Heart left ventricle (tissue), 13 donors: ENCODE results near the gene OAT.

ENCODE experiments used
- POLR2A ChIP-seq, 2 donors: fragments of 450-650 bp; IDR thresholded peaks; one replicate each; pipeline ENCODE4 v1.6.1; 2017; ENCODE audit warnings: antibody characterized with exemption in 2 of 2, mild to moderate bottlenecking in 2 of 2, moderate library complexity in 2 of 2
- TF ChIP-seq, protein P1 (sequence below), 12 donors: fragments of 200-600 bp; sonication (generic) in 4 of 12; IDR thresholded peaks; one replicate each; pipeline versions ENCODE4 v1.5.0 to v1.8.0; 2018 to 2022; ENCODE audit warnings: antibody characterized with exemption in 12 of 12, mild to moderate bottlenecking in 5 of 12
- donor health status: ischemic (EF 13 %, LVEDD 7.1; RV severe dilation, severe dysfunction).
- donor health status: DM: no; HTN: yes; CAD: no.
- donor health status: DM: no; HTN: no; CAD: no.
- donor health status: ischemic (EF 25% LVEDD 6.9; RV normal size, moderate dysfunction).
- donor health status: ischemic (EF 25% LVEDD 5.7; RV mildly dilated, moderate dysfunction).
- donor health status: ischemic (EF 35%, LVEDD 5.7; RV mildly dilated, moderate dysfunction).
- donor health status: nonischemic (EF 11% LVEDD 7.7; RV severe dilation, severe dysfunction).
- donor health status: DM: yes; HTN: yes; CAD: no.
- donor health status: PGD.
- donor health status: ischemic (EF 29% LVEDD 5.4; RV normal size, mild dysfunction).
- donor health status: nonischemic (EF 23%, LVEDD 6.1; RV moderate dilation, normal function).

DNA sequence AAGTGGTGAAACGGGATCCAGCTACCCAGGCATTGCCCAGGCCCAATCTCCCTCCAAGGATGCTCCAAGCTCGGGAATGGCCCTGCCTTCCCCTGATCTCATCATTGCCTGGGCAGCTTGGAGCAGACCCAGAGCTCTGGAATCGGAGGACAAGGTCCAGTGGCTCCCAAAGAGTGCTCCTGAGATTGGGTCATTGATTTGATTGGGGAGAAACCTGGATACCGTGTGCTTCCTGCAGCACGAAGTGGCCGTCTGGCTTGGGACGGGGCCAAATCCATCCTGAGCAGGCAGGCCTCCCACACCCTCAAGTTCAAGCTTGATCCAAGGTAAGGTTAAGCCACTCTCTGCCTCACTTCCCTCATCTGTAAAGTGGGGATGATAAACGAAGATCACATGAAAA is 69.9 kb downstream of the OAT start:
- TF ChIP-seq, protein P1, sequence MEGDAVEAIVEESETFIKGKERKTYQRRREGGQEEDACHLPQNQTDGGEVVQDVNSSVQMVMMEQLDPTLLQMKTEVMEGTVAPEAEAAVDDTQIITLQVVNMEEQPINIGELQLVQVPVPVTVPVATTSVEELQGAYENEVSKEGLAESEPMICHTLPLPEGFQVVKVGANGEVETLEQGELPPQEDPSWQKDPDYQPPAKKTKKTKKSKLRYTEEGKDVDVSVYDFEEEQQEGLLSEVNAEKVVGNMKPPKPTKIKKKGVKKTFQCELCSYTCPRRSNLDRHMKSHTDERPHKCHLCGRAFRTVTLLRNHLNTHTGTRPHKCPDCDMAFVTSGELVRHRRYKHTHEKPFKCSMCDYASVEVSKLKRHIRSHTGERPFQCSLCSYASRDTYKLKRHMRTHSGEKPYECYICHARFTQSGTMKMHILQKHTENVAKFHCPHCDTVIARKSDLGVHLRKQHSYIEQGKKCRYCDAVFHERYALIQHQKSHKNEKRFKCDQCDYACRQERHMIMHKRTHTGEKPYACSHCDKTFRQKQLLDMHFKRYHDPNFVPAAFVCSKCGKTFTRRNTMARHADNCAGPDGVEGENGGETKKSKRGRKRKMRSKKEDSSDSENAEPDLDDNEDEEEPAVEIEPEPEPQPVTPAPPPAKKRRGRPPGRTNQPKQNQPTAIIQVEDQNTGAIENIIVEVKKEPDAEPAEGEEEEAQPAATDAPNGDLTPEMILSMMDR (IDR thresholded peaks at IDR 0.05) = no peak
- no peak for TF ChIP-seq POLR2A (IDR thresholded peaks at IDR 0.05)
